HepG2 (cell line): ENCODE results near the gene KNG1. TPM values are rescaled to one million over a fixed set of nuclear protein-coding genes. Genes with fewer than 3 reads are reported as not detected.
A peak's percentile ranks its signal among the peaks of the same experiment; 100 is the strongest.

Source experiments
- BRD4 ChIP-seq: sonication (generic); formaldehyde crosslinking; IDR thresholded peaks from 2 replicates; pipeline ENCODE4 v1.4.0; 2020; ENCODE audit warnings: missing genetic modification reagents
- CEBPB ChIP-seq: IDR thresholded peaks from 2 replicates; pipeline ENCODE4 v1.6.1; 2011; ENCODE audit warnings: low read depth, low read length, improper control_type of control experiment, borderline replicate concordance
- FOXO1 ChIP-seq: sonication (generic); formaldehyde crosslinking; IDR thresholded peaks from 2 replicates; pipeline ENCODE4 v1.4.0; 2020; ENCODE audit warnings: missing genetic modification reagents
- HOXA5 ChIP-seq: sonication (generic); formaldehyde crosslinking; IDR thresholded peaks from 2 replicates; pipeline ENCODE4 v1.4.0; 2020; ENCODE audit warnings: missing genetic modification reagents
- KDM3A ChIP-seq: IDR thresholded peaks from 2 replicates; pipeline ENCODE4 v1.6.1; 2018; ENCODE audit warnings: low read depth, missing compliant biosample characterization
- KMT2B ChIP-seq: IDR thresholded peaks from 2 replicates; pipeline ENCODE4 v1.6.1; 2016; ENCODE audit warnings: missing genetic modification reagents, missing compliant biosample characterization
- NCOA5 ChIP-seq: sonication (generic); formaldehyde crosslinking; IDR thresholded peaks from 2 replicates; pipeline ENCODE4 v1.4.0; 2020; ENCODE audit warnings: missing genetic modification reagents
- NFE2L2 ChIP-seq: fragments of 150-350 bp; IDR thresholded peaks from 2 replicates; pipeline ENCODE4 v1.6.1; 2014; ENCODE audit warnings: low read length
- RFX5 ChIP-seq: IDR thresholded peaks from 2 replicates; pipeline ENCODE4 v1.6.1; 2011; ENCODE audit warnings: low read depth, low read length, improper control_type of control experiment
- SMYD3 ChIP-seq: sonication (generic); formaldehyde crosslinking; IDR thresholded peaks from 2 replicates; pipeline ENCODE4 v1.8.1; 2023; ENCODE audit warnings: mild to moderate bottlenecking, missing genetic modification reagents
- ZBTB3 ChIP-seq: sonication (generic); formaldehyde crosslinking; IDR thresholded peaks from 2 replicates; pipeline ENCODE4 v1.4.0; 2020; ENCODE audit warnings: low read depth, mild to moderate bottlenecking, moderate library complexity, missing genetic modification reagents, borderline replicate concordance
- ZNF260 ChIP-seq: sonication (generic); formaldehyde crosslinking; IDR thresholded peaks from 2 replicates; pipeline ENCODE4 v1.4.0; 2020; ENCODE audit warnings: missing genetic modification reagents, low read depth, mild to moderate bottlenecking, borderline replicate concordance
- ZNF367 ChIP-seq: sonication (generic); formaldehyde crosslinking; IDR thresholded peaks from 2 replicates; pipeline ENCODE4 v1.4.0; 2020; ENCODE audit warnings: missing genetic modification reagents, borderline replicate concordance
- polyA plus RNA-seq, 8 experiments: library from polyadenylated mRNA; depleted of rRNA in 3 of 8; stranded (reverse) in 7 of 8; unstranded in 1 of 8; fragments of >200 nt; fragmentation: Illumina TruSeq in 4 of 8; extraction: Trizol in 4 of 8; gene quantifications; 2 replicates each; pipeline versions ENCODE4 v1.2.1 to v1.2.3, GENCODE V29; 2011 to 2016; ENCODE audit warnings: low read depth in 4 of 8, missing spikeins in 1 of 8, mixed read lengths in 1 of 8; ENCODE audit not compliant: insufficient read depth in 1 of 8
- total RNA-seq, 5 experiments: library from RNA; depleted of rRNA; stranded (reverse); fragments of >200 nt; fragmentation: Illumina TruSeq; extraction: Trizol; gene quantifications; 2 replicates each; pipeline ENCODE4 v1.2.3, GENCODE V29; 2016; ENCODE audit warnings: low read depth in 1 of 5
- TF ChIP-seq, protein P1 (sequence below), 2 experiments: fragments of 450-650 bp in 1 of 2; sonication (generic) in 1 of 2; formaldehyde crosslinking; IDR thresholded peaks; 2 replicates each; pipeline versions ENCODE4 v1.5.0 to v1.8.0; 2020 to 2022; ENCODE audit warnings: mild to moderate bottlenecking in 1 of 2, missing genetic modification reagents in 1 of 2
- TF ChIP-seq, protein P2 (sequence below): sonication (generic); formaldehyde crosslinking; conservative IDR thresholded peaks from 2 replicates; pipeline ENCODE4 v1.8.0; 2022; ENCODE audit warnings: low read depth, missing genetic modification reagents
- TF ChIP-seq, protein P3 (sequence below): sonication (generic); formaldehyde crosslinking; IDR thresholded peaks from 2 replicates; pipeline ENCODE4 v1.5.0; 2020; ENCODE audit warnings: missing genetic modification reagents, mild to moderate bottlenecking, borderline replicate concordance
- TF ChIP-seq, protein P4 (sequence below): IDR thresholded peaks from 2 replicates; pipeline ENCODE4 v1.6.1; 2016; ENCODE audit warnings: missing compliant biosample characterization, missing genetic modification reagents, borderline replicate concordance
- TF ChIP-seq, protein P5 (sequence below): sonication (generic); formaldehyde crosslinking; IDR thresholded peaks from 2 replicates; pipeline ENCODE4 v1.5.1; 2020; ENCODE audit warnings: mild to moderate bottlenecking, moderate library complexity, missing genetic modification reagents

KNG1 gene
- total and polyA plus RNA-seq, 2 of the 13 experiments (the other 11 are each of a cell fraction or from before 2014, with no cell fraction given): 6.5 to 7.0 TPM

DNA sequence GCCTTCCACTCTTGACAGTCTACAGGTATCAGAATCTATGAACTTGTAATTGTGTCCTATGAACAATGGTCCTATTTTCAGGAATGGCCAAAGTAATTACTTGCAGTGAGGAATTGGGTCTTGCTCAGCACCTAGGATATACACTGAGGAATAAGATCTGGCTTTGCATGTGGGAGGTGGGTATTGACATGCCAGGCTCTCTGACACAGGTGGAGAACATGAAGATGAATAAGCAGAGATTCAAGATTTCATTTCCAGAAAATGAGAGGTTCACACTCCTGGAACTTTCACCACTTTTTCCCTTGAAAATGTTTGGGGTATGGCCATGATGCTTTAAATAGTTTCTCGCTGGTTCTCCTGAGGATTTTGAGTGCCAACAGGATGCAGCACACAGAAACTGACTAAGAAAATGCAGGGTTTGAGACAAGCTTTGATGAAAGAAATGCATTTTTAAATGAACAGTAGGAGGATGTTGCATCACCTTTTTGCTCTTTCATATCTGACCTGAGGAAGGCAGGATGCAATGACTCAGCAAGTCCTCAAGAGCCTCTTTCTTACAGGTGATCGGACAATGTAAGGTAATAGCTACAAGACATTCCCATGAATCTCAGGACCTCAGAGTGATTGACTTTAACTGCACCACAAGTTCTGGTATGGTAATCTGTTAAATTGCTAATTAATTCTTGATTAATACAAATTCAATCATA, 47.6 kb upstream of the KNG1 start (continued):
- TF ChIP-seq, protein P1, sequence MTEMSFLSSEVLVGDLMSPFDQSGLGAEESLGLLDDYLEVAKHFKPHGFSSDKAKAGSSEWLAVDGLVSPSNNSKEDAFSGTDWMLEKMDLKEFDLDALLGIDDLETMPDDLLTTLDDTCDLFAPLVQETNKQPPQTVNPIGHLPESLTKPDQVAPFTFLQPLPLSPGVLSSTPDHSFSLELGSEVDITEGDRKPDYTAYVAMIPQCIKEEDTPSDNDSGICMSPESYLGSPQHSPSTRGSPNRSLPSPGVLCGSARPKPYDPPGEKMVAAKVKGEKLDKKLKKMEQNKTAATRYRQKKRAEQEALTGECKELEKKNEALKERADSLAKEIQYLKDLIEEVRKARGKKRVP (CRISPR knock-in tag; IDR thresholded peaks at IDR 0.05): peak in 1 of 2 experiments; percentile 55; a peak in 2 of 4 replicates
- TF ChIP-seq KMT2B (CRISPR knock-in tag) (no peak), FOXO1 (CRISPR knock-in tag) (no peak), ZNF367 (CRISPR knock-in tag) (no peak), HOXA5 (no peak), NFE2L2 (peak; percentile 77), RFX5 (no peak), KDM3A (no peak), NCOA5 (CRISPR knock-in tag) (no peak), ZBTB3 (CRISPR knock-in tag) (no peak), BRD4 (CRISPR knock-in tag) (no peak), ZNF260 (CRISPR knock-in tag) (no peak), CEBPB (peak; percentile 42; the same call in 1 of the 2 replicates), SMYD3 (CRISPR knock-in tag) (no peak)
- TF ChIP-seq, protein P2, sequence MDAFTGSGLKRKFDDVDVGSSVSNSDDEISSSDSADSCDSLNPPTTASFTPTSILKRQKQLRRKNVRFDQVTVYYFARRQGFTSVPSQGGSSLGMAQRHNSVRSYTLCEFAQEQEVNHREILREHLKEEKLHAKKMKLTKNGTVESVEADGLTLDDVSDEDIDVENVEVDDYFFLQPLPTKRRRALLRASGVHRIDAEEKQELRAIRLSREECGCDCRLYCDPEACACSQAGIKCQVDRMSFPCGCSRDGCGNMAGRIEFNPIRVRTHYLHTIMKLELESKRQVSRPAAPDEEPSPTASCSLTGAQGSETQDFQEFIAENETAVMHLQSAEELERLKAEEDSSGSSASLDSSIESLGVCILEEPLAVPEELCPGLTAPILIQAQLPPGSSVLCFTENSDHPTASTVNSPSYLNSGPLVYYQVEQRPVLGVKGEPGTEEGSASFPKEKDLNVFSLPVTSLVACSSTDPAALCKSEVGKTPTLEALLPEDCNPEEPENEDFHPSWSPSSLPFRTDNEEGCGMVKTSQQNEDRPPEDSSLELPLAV: no peak
- TF ChIP-seq, protein P3, sequence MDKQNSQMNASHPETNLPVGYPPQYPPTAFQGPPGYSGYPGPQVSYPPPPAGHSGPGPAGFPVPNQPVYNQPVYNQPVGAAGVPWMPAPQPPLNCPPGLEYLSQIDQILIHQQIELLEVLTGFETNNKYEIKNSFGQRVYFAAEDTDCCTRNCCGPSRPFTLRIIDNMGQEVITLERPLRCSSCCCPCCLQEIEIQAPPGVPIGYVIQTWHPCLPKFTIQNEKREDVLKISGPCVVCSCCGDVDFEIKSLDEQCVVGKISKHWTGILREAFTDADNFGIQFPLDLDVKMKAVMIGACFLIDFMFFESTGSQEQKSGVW (CRISPR knock-in tag): no peak
- TF ChIP-seq, protein P4, sequence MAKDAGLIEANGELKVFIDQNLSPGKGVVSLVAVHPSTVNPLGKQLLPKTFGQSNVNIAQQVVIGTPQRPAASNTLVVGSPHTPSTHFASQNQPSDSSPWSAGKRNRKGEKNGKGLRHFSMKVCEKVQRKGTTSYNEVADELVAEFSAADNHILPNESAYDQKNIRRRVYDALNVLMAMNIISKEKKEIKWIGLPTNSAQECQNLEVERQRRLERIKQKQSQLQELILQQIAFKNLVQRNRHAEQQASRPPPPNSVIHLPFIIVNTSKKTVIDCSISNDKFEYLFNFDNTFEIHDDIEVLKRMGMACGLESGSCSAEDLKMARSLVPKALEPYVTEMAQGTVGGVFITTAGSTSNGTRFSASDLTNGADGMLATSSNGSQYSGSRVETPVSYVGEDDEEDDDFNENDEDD (CRISPR knock-in tag): no peak
- TF ChIP-seq, protein P5, sequence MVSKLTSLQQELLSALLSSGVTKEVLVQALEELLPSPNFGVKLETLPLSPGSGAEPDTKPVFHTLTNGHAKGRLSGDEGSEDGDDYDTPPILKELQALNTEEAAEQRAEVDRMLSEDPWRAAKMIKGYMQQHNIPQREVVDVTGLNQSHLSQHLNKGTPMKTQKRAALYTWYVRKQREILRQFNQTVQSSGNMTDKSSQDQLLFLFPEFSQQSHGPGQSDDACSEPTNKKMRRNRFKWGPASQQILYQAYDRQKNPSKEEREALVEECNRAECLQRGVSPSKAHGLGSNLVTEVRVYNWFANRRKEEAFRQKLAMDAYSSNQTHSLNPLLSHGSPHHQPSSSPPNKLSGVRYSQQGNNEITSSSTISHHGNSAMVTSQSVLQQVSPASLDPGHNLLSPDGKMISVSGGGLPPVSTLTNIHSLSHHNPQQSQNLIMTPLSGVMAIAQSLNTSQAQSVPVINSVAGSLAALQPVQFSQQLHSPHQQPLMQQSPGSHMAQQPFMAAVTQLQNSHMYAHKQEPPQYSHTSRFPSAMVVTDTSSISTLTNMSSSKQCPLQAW (CRISPR knock-in tag): no peak
